Lung (tissue), 12 donors: ENCODE results near the gene KCNK13. TPM values are rescaled to one million over a fixed set of nuclear protein-coding genes. Genes with fewer than 3 reads are reported as not detected.

Experiments
- ATAC-seq: fragments of 200-7000 bp; cut with Tn5 transposase; one replicate; pipeline ENCODE4 v1.9.1; 2020; ENCODE audit warnings: moderate number of reproducible peaks; ENCODE audit not compliant: insufficient read depth, low FRiP score
- DNase-seq, 3 donors: peaks; one replicate each; pipeline ENCODE4 v3.0.0-alpha.2; 2013 to 2017
- H3K27ac ChIP-seq, 2 donors: one replicate each; pipeline ENCODE4 v1.5.1; 2013; ENCODE audit warnings: mild to moderate bottlenecking in 2 of 2, moderate library complexity in 2 of 2, control low read depth in 1 of 2, inconsistent platforms in 1 of 2, low read depth in 1 of 2, low read length in 1 of 2
- H3K27me3 ChIP-seq, 3 donors: one replicate each; pipeline ENCODE4 v1.5.1; 2013; ENCODE audit warnings: low read length in 2 of 3; ENCODE audit not compliant: control insufficient read depth in 3 of 3, insufficient read depth in 3 of 3
- H3K36me3 ChIP-seq, 4 donors: one replicate each; pipeline ENCODE4 v1.5.1; 2013; ENCODE audit warnings: low read length in 4 of 4, mild to moderate bottlenecking in 1 of 4, moderate library complexity in 1 of 4; ENCODE audit not compliant: control insufficient read depth in 4 of 4, insufficient read depth in 4 of 4
- H3K4me1 ChIP-seq, 5 donors: one replicate each; pipeline ENCODE4 v1.5.1; 2013; ENCODE audit warnings: low read length in 5 of 5, mild to moderate bottlenecking in 2 of 5, moderate library complexity in 1 of 5; ENCODE audit not compliant: control insufficient read depth in 5 of 5, insufficient read depth in 5 of 5
- H3K4me3 ChIP-seq: one replicate; pipeline ENCODE4 v1.5.1; 2013; ENCODE audit warnings: mild to moderate bottlenecking, control low read depth, moderate library complexity
- H3K9ac ChIP-seq, 2 donors: one replicate each; pipeline ENCODE4 v1.5.1; 2013; ENCODE audit warnings: low read length in 2 of 2, control low read depth in 1 of 2; ENCODE audit not compliant: insufficient read depth in 1 of 2
- H3K9me3 ChIP-seq, 4 donors: one replicate each; pipeline ENCODE4 v1.5.1; 2013; ENCODE audit warnings: low read length in 3 of 4, mild to moderate bottlenecking in 1 of 4, moderate library complexity in 1 of 4; ENCODE audit not compliant: control insufficient read depth in 4 of 4, insufficient read depth in 3 of 4
- WGBS, 2 donors: extraction: QIAGEN DNeasy Blood & Tissue Kit; methylation state at CpG; one replicate each; pipeline ENCODE4 v1.1.7; 2013; 5-methylcytosine and 5-hydroxymethylcytosine counted together
- polyA plus RNA-seq, 2 donors: library from polyadenylated mRNA; stranded (reverse); fragments of 200-250 nt; gene quantifications; one replicate each; pipeline ENCODE4 v1.2.1, GENCODE V29; 2013
- total RNA-seq, 2 donors: library from RNA; depleted of rRNA in 1 of 2; stranded (reverse); fragments of >200 nt in 1 of 2; gene quantifications; one replicate each; pipeline ENCODE4 v1.2.1, GENCODE V29; 2014 to 2021
- TF ChIP-seq, protein P1 (sequence below): IDR thresholded peaks from 2 replicates; pipeline ENCODE4 v1.5.1; 2012; ENCODE audit warnings: mild to moderate bottlenecking; ENCODE audit errors: control extremely low read depth, extremely low read depth
- donor health status: control.
- donor health status: control.
- donor health status: Bipolar disorder and iron deficiency.
- donor health status: healthy.
- donor health status: DM: yes; HTN: yes; CAD: no.

Gene KCNK13
- total and polyA plus RNA-seq, 4 donors, result 0.34 to 1.4 (median 0.57) TPM

DNA sequence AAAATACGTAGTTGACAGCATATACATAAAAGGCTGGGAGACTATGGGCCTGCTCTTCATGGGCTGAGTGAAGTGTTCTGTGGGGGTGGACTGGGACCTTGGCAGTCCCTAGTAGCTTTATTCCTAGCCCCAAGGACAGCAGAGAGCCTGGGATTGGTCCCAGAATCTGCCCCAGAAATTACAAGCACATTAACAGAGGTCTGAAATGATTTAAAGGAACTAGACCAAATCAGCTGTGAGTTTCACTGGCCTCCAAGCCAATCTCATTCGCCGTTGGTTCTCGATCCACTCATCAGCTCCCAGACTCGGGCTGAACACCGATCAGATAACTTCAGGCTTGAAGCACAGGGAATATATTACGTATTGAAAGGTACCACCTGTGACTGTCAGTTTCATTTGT lies 117.6 kb downstream of the KCNK13 start:
- no peak for DNase-seq
- no peak overlapping the region for H3K4me3 ChIP-seq
- peaks cover 0 to 4% (median 0%) of the 10 kb centered on the region in 5 donors for H3K4me1 ChIP-seq
- no peak for ATAC-seq
- no peaks in the 10 kb centered on the region for H3K36me3 ChIP-seq
- WGBS, 2 donors, result 78 to 79% methylated on average over 7 of the region's 7 CpGs
- peaks cover 0 to 6% (median 0%) of the 10 kb centered on the region in 4 donors for H3K9me3 ChIP-seq
- TF ChIP-seq, protein P1, sequence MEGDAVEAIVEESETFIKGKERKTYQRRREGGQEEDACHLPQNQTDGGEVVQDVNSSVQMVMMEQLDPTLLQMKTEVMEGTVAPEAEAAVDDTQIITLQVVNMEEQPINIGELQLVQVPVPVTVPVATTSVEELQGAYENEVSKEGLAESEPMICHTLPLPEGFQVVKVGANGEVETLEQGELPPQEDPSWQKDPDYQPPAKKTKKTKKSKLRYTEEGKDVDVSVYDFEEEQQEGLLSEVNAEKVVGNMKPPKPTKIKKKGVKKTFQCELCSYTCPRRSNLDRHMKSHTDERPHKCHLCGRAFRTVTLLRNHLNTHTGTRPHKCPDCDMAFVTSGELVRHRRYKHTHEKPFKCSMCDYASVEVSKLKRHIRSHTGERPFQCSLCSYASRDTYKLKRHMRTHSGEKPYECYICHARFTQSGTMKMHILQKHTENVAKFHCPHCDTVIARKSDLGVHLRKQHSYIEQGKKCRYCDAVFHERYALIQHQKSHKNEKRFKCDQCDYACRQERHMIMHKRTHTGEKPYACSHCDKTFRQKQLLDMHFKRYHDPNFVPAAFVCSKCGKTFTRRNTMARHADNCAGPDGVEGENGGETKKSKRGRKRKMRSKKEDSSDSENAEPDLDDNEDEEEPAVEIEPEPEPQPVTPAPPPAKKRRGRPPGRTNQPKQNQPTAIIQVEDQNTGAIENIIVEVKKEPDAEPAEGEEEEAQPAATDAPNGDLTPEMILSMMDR, result no peak
- H3K27me3 ChIP-seq, result no peaks in the 10 kb centered on the region
- H3K9ac ChIP-seq, result no peak overlapping the region
- H3K27ac ChIP-seq, result no peak overlapping the region

DNA sequence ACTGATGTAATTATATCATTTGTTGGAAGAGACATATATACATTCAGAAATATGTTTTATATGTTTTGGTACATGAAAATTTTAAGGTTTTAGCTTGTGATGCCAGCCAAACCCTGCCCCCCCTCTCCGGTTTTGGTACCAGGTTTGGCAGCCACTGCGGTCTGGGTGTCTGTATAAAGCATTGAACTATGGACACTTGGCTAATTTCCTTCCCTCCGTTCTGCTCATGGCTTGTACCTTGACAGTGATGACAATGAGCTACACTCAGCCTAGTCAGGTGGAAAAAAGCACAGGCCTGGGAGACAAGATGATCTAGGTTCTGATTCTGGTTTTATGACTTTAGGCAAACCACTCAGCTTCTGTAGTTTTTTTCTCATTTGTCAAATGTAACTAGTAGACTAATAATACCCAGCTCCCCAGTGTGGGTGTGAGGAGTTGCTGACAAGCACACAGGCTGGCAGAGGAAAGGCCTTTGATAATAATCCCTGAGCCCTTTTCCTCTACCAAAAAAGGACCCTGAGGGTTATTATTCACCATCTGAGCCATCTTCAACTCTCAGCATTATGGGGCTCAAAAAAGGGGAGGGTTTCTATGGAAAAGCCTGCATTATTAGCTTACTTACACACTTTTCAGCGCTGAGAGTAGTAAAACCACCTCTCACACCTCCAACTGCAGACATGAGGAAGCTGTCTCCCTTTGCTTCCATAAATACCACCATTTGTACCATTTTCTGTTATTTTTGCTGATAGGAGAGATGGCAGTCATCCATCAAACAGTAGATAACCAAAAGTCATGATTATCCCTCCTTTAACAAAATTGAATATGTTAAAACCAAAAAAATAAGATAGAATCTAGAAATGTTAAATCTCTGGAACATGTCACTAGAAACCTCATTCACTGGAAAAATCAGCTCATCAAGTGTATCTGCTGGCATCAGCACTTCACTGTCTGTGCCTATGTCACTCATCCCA lies 118.3 kb downstream of the KCNK13 start:
- Histone ChIP-seq H3K36me3 (no peaks in the 10 kb centered on the region), H3K9me3 (peaks cover 0 to 8% (median 0%) of the 10 kb centered on the region in 4 donors), H3K4me3 (no peak overlapping the region), H3K4me1 (peaks cover 0 to 4% (median 0%) of the 10 kb centered on the region in 5 donors), H3K27ac (no peak overlapping the region), H3K27me3 (no peaks in the 10 kb centered on the region), H3K9ac (no peak overlapping the region)
- no peak for ATAC-seq
- TF ChIP-seq, protein P1, result no peak
- 85 to 94% methylated on average over 4 of the region's 4 CpGs for WGBS, 2 donors
- DNase-seq, result no peak

DNA sequence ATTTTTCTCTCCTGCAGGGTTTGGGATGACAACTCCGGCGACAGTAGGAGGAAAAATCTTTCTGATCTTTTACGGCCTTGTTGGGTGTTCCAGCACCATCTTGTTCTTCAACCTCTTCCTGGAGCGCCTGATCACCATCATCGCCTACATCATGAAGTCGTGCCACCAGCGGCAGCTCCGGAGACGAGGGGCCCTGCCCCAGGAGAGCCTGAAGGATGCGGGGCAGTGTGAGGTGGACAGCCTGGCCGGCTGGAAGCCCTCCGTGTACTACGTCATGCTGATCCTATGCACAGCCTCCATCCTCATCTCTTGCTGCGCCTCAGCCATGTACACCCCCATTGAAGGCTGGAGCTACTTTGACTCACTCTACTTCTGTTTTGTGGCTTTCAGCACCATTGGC lies 122.3 kb downstream of the KCNK13 start:
- Histone ChIP-seq H3K4me1 (peaks cover 0 to 4% (median 0%) of the 10 kb centered on the region in 5 donors), H3K9ac (no peak overlapping the region), H3K27me3 (no peaks in the 10 kb centered on the region), H3K36me3 (no peaks in the 10 kb centered on the region), H3K27ac (no peak overlapping the region), H3K9me3 (peaks cover 0 to 5% (median 0%) of the 10 kb centered on the region in 4 donors), H3K4me3 (no peak overlapping the region)
- no peak for ATAC-seq
- 94 to 97% methylated on average over 14 of the region's 14 CpGs for WGBS, 2 donors
- TF ChIP-seq, protein P1, result no peak
- no peak for DNase-seq
